Activated T-cell treated with anti-CD3 and anti-CD28 coated beads, Interleukin-2, amount 50 U/mL, for 4 hours (primary cell): ENCODE results near the gene FHOD3. TPM values are rescaled to one million over a fixed set of nuclear protein-coding genes. Genes with fewer than 3 reads are reported as not detected.

Experiments used
- ATAC-seq, 2 donors: fragments of 200-7000 bp; cut with Tn5 transposase; one replicate each; pipeline ENCODE4 v1.10.0; 2021
- DNase-seq: peaks from one replicate; pipeline ENCODE4 v3.0.0-alpha.2; 2020
- H3K27me3 Mint-ChIP-seq: one replicate; pipeline ENCODE4 v1.8.0; 2021; ENCODE audit warnings: low read depth, mixed read lengths
- H3K36me3 Mint-ChIP-seq: one replicate; pipeline ENCODE4 v1.8.0; 2022; ENCODE audit warnings: mixed read lengths; ENCODE audit not compliant: insufficient read depth
- H3K4me1 Mint-ChIP-seq: one replicate; pipeline ENCODE4 v1.8.0; 2021; ENCODE audit warnings: low read depth, mixed read lengths
- H3K4me3 Mint-ChIP-seq: one replicate; pipeline ENCODE4 v1.8.0; 2021; ENCODE audit warnings: mild to moderate bottlenecking, moderate library complexity, mixed read lengths
- H3K9me3 Mint-ChIP-seq: one replicate; pipeline ENCODE4 v1.8.0; 2021; ENCODE audit warnings: mixed read lengths
- total RNA-seq, 3 donors: library from RNA; stranded (reverse); gene quantifications; one replicate each; pipeline ENCODE4 v1.2.1, GENCODE V29; 2021

FHOD3 gene
- total RNA-seq, 3 donors from 2014 or later, result 0.13 TPM; not detected in 2

DNA sequence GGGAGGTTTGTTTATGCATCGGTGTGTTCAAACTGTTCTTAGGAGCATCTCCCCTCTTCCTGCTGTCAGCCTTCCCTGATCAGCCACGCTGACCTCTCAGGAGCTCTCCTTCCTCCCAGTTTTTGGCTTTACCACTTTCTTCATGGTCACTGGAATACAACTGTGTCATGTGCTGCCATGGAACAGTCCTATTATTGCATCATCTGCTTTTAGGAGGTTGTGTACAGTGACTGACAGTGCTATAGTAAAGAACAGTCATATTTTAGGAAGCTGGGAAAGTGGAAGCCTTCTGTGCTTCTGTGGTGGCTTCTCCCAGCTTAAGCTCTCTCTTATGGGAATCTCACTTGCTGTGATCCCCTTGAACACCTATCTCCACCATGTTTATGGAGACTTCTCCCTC is 365.8 kb downstream of the FHOD3 start:
- Mint-ChIP-seq H3K4me3 (no peak overlapping the region), H3K36me3 (no peaks in the 10 kb centered on the region), H3K9me3 (no peaks in the 10 kb centered on the region), H3K27me3 (peaks cover 4% of the 10 kb centered on the region), H3K4me1 (no peaks in the 10 kb centered on the region)
- DNase-seq (no peak), ATAC-seq (no peak)

DNA sequence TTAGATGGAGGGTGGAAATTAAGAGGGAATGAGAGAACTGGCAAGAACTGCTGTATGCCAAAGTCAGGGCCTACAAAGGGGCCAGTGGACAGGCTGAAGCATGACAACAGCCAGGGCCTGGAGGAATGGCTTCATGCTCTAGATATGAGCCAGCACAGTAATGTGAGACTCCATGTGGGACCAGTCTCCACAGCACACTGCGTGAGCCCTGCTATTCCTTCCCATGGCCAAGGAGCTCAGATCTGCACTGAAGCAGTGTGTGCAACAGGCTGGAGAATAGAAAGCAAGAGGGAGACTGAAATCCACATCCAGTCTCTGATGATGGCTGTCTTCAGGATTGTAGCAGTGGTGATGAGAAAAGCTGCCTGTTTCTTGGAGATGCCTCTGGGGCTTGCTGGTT is 368.4 kb downstream of the FHOD3 start:
- no peak for ATAC-seq
- Mint-ChIP-seq H3K27me3 (peaks cover 2% of the 10 kb centered on the region), H3K36me3 (no peaks in the 10 kb centered on the region)

DNA sequence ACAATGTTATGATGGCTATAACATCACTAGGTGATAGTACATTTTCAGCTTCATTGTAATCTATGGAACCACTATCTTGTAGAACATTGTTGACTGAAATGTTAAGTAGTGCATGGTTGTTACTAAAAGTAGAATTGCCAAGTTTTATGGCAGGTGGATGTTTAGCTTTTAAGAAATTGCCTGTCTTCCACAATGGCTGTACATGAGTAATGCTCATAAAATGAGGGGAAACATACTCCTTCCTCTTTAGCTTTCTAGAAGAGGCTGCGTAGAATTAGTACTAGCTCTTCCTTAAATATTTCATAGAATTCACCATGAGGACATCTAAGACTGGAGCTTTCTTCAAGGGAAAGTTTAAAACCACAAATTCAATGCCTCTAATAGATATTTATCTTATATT is 370.3 kb downstream of the FHOD3 start:
- DNase-seq (no peak), ATAC-seq (no peak)
- H3K27me3 Mint-ChIP-seq, result peaks cover 7% of the 10 kb centered on the region
- no peaks in the 10 kb centered on the region for H3K4me1 Mint-ChIP-seq
- no peaks in the 10 kb centered on the region for H3K36me3 Mint-ChIP-seq
- H3K4me3 Mint-ChIP-seq, result no peak overlapping the region
- no peaks in the 10 kb centered on the region for H3K9me3 Mint-ChIP-seq

More for the DNA sequence above, 368.4 kb downstream of the FHOD3 start:
- Mint-ChIP-seq H3K4me3 (no peak overlapping the region), H3K4me1 (no peaks in the 10 kb centered on the region), H3K9me3 (no peaks in the 10 kb centered on the region)
- no peak for DNase-seq

DNA sequence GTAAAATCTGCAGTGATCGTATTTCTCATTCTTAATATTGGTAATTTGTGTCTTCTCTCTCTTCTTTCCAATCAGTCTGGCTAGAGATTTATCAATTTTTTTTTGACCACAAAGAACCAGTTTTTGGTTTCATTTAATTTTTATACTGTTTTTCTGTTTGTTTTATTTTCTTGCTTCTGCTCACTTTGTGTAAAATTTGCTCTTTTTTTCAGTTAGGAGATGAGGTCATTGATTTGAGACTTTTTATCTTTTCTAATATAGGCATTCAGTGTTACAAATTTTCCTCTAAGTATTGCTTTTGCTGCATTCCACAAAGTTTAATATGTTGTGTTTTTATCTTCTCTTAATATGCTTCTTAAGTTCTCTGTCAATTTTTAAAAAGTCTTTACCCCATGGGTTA is 370.8 kb downstream of the FHOD3 start:
- Mint-ChIP-seq H3K4me3 (no peak overlapping the region), H3K9me3 (no peaks in the 10 kb centered on the region), H3K27me3 (peaks cover 9% of the 10 kb centered on the region), H3K36me3 (no peaks in the 10 kb centered on the region), H3K4me1 (peaks cover 2% of the 10 kb centered on the region)
- no peak for ATAC-seq
- DNase-seq, result no peak

DNA sequence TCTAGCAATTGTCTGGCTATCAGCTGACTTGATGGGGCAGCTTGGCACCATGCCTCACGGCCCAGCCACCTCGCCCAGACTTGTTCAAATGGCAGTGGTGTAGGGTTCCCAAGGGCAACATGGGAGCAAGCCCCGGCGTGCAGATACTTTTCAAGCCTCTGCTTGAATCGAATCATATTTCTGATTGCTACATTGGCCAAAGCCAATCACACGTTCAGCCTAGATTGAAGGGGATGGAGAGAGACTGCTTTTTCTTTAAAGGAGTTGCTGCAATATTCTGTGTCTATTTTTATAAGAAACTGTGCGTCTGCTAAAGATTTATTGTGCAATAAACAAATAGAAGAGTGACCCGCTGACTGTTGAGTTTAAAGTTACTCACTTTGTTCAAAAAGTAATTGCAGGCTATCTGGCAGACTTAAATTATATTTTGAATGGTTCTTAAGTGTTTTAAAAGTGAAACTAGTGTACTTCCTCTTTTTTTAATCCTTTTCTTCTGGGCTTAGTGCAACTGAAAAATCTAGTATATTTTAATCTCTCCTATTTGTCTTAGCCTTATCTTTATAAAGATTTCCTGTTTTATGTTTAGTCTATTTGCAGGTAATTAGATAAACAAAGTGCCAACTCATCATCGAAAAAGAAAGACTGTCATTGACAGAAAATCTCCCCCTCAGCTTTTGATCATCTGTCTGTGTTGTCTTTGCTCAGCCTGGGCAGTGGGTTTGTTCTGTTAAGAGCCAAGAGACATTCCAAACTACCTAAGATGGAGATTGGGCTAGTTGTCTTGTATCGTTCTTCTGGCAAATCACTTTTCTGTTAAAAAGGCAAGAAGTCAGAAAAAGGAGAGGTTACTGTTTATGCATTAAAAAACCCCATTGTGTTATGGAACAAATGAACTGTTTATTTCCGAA is 375.2 kb downstream of the FHOD3 start:
- ATAC-seq (no peak), DNase-seq (no peak)
- no peaks in the 10 kb centered on the region for H3K36me3 Mint-ChIP-seq
- H3K27me3 Mint-ChIP-seq, result peaks cover 8% of the 10 kb centered on the region
- peaks cover 2% of the 10 kb centered on the region for H3K4me1 Mint-ChIP-seq
- no peak overlapping the region for H3K4me3 Mint-ChIP-seq
- H3K9me3 Mint-ChIP-seq, result no peaks in the 10 kb centered on the region

DNA sequence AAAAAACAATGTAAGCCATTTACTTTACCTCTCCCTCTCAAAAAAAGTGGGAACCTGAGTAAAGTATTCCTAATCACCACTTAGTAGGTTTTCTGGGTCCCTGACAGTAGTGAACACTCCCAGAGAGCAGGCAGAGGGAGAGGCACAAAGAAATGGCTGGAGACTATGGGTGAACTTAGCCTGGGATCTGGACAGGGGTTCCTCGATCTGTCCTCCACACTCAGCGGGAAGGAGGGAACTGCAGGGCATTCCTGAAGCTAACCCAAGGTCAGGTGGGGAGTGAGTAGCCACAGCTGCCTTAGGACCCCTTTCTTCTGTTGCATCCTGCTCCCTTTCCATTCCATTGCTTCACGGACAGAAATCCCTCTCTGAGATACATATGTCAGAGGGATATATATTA is 375.9 kb downstream of the FHOD3 start:
- Mint-ChIP-seq H3K27me3 (peaks cover 8% of the 10 kb centered on the region), H3K9me3 (no peaks in the 10 kb centered on the region), H3K4me1 (peaks cover 2% of the 10 kb centered on the region), H3K36me3 (no peaks in the 10 kb centered on the region), H3K4me3 (no peak overlapping the region)
- ATAC-seq (no peak), DNase-seq (no peak)

DNA sequence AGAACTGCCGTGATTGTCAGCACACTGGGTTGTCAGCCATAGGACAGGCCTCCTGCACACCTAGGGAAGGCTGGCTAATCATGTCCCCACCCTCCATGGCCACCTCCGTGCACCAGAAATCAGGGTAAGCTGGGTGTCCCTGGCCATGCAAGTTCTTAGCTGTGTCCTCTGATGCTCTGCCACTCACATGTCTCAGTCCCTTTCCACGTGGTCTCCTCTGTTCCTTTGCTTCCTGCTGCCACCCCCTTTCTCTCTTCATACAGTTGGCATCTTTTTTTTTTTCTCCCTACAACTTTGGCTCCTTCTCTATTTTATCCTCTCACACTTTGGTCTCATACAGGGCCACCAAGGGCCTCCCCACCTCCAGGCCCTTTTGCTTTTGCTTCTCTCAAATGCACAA is 377.6 kb downstream of the FHOD3 start:
- Mint-ChIP-seq H3K27me3 (peaks cover 8% of the 10 kb centered on the region), H3K4me1 (peaks cover 2% of the 10 kb centered on the region), H3K36me3 (no peaks in the 10 kb centered on the region), H3K9me3 (no peaks in the 10 kb centered on the region), H3K4me3 (no peak overlapping the region)
- DNase-seq (no peak), ATAC-seq (no peak)

DNA sequence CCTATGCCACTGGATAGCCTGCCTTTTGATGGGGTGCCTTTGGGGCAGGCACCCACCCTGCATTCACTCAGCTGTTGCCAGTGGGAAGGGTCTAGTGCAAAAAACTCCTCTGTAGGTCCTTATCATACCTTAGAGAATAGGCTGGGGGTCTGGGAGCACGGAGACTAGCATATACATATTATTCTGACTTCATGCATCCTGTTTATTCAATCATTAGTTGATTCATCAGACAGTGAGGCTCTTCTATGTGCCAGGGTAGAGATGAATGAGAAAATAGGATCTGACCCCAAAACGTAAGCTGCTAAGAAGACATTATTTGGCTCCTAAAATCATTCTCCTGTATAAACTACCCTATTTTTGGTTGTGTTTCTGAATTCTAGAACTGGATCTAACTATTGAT is 378.0 kb downstream of the FHOD3 start:
- Mint-ChIP-seq H3K4me1 (peaks cover 2% of the 10 kb centered on the region), H3K27me3 (peaks cover 10% of the 10 kb centered on the region), H3K4me3 (no peak overlapping the region), H3K36me3 (no peaks in the 10 kb centered on the region), H3K9me3 (no peaks in the 10 kb centered on the region)
- no peak for DNase-seq
- ATAC-seq, result no peak

DNA sequence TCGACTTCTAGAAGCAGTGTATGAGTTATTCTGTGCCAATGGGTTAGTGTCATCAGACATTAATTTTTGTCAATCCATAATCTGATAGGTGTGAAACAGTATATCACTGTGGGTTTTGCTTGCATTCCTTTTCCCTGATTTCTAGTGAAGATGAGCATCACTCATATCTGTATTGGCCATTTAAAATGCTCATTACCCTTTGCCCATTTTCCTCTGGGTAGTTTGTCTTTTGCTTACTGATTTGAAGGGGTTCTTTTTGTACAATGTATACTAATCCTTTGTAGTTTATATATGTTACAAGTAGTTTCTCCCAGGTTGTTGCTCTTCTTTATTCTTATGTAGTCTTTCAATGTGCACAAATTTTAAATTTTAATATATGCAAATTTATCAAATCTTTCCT is 379.1 kb downstream of the FHOD3 start:
- peaks cover 12% of the 10 kb centered on the region for H3K27me3 Mint-ChIP-seq
- H3K9me3 Mint-ChIP-seq, result no peaks in the 10 kb centered on the region
- no peak overlapping the region for H3K4me3 Mint-ChIP-seq
- ATAC-seq (no peak), DNase-seq (no peak)
- H3K36me3 Mint-ChIP-seq, result no peaks in the 10 kb centered on the region
- peaks cover 2% of the 10 kb centered on the region for H3K4me1 Mint-ChIP-seq

DNA sequence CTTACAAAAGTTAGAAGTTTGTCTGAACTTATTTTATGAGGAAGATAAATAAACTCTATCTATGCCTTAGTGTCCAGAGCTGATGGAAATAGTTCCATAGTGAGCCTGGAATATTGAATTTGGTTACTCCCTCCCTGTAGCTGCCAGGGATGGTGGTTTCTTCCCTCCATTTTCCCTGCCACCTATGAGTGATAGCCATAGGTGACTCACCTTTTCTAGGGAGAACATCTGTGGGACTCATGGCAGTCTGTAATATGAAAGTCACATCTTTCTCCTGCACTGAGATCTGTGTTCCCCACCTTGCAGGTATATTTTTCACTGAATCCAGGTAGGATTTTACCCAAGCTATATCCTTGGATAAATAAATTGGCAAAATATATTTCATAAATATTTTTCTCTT is 382.5 kb downstream of the FHOD3 start:
- no peak for ATAC-seq
- peaks cover 10% of the 10 kb centered on the region for H3K27me3 Mint-ChIP-seq
- DNase-seq, result no peak
- no peak overlapping the region for H3K4me3 Mint-ChIP-seq
- no peaks in the 10 kb centered on the region for H3K4me1 Mint-ChIP-seq
- peaks cover 3% of the 10 kb centered on the region for H3K9me3 Mint-ChIP-seq
- H3K36me3 Mint-ChIP-seq, result no peaks in the 10 kb centered on the region

DNA sequence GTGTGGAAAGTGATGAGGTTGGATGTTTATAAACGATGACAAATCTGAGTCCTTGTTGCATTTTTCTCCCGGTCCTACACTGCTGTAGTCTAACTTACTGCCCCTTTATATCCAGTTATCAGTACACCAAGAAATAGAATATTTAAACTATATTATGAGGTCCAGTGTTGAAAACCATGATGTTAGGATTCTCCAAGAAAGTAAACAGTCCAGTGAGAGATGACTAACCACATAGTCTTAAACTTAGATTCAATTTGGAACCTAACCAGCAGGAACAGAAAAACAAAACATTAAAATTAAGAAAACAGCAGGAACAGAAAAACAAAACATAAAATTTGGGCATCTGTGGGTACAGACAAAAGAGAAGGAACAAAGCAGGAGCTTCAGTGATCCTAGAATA is 388.1 kb downstream of the FHOD3 start:
- H3K9me3 Mint-ChIP-seq, result peaks cover 7% of the 10 kb centered on the region
- H3K4me3 Mint-ChIP-seq, result no peak overlapping the region
- H3K27me3 Mint-ChIP-seq, result peaks cover 17% of the 10 kb centered on the region
- H3K36me3 Mint-ChIP-seq, result no peaks in the 10 kb centered on the region
- no peaks in the 10 kb centered on the region for H3K4me1 Mint-ChIP-seq
- ATAC-seq, result no peak
- DNase-seq, result no peak

DNA sequence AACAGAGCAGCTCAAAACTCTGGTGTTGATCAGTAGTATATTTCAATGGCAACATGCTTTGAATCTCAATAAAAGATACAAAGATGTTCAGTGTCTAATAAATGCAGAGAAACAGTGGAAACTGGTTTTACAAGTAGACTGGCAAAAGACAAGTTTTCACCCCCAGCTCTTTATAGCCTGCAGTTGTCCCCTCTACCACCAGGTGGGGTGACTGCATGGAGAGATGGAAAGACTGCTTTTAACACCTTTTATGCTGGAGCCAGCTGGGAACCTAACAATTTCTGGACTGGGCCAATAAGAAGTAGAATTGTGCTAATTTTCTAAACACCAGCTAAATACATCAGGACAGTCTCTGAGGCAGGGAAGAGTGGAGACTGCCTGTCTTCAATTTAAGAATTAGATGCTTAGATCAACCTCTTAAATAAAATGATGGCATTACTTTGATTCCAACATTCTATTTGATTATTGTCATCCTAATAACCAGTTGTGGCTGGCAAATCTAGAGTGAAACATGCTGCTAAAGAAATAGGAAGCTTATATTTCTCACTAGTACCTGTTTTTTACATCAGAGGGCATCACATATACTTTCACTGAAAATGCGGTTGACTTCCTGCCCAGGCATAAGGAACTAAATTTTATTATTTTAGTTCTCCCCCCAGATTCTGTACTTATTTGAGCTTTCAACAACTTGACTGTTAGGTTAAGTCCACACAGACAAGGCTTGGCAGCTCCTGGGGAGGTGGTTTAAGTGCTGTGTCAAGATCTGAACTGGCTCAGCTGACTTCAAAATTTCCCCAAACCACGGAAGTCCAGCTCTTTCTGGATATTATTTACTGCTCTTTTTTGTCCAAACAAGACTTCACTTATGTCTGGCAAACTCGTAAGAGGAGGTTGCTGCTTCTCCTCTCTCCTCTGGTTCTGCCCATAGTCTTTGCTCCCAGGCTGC is 390.8 kb downstream of the FHOD3 start:
- peak; percentile 12 for DNase-seq
- H3K4me3 Mint-ChIP-seq, result no peak overlapping the region
- peaks cover 7% of the 10 kb centered on the region for H3K9me3 Mint-ChIP-seq
- H3K27me3 Mint-ChIP-seq, result peaks cover 9% of the 10 kb centered on the region
- no peaks in the 10 kb centered on the region for H3K36me3 Mint-ChIP-seq
- no peaks in the 10 kb centered on the region for H3K4me1 Mint-ChIP-seq
- ATAC-seq, result no peak

DNA sequence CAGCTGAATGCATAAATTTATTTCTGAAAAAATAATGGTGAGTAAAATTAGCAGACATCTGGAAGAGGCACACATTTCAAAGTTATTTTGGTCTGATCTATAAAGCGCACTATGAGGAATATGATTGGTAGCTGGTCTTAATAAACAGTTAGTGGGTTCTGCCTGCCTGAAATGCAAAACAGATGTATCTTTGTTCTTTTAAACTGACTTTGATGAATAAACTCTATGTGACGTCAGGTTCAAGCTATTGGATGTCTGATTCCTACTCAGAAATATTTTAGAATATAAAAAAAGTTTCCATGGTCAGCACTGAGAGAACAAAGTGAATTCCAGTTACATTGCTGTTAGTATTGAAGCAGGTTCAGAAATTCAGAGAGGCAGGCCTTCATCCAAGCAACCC is 394.9 kb downstream of the FHOD3 start:
- ATAC-seq, result no peak
- no peaks in the 10 kb centered on the region for H3K4me1 Mint-ChIP-seq
- no peak for DNase-seq
- H3K36me3 Mint-ChIP-seq, result no peaks in the 10 kb centered on the region
- H3K9me3 Mint-ChIP-seq, result no peaks in the 10 kb centered on the region
- H3K27me3 Mint-ChIP-seq, result peaks cover 4% of the 10 kb centered on the region
- no peak overlapping the region for H3K4me3 Mint-ChIP-seq

DNA sequence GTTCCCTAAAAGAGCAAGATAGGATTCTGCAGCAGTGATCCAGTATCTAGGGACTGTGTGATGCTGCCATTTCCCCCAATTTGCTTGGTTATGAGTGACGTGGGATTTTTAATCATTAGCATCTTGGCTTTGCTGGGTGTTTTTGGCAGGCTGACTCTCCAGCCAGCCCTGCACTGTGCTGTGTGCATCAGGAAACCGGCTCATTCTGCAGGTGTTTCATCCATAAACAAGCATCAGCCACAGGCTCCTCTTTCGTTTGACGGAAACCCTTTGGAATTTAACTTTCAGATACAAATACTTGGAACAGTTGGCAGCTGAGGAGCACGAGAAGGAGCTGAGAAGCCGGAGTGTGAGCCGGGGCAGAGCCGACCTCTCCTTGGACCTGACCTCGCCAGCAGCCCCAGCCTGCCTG is 395.4 kb downstream of the FHOD3 start:
- DNase-seq (no peak), ATAC-seq (no peak)
- H3K27me3 Mint-ChIP-seq, result peaks cover 4% of the 10 kb centered on the region
- no peaks in the 10 kb centered on the region for H3K9me3 Mint-ChIP-seq
- H3K36me3 Mint-ChIP-seq, result no peaks in the 10 kb centered on the region
- H3K4me3 Mint-ChIP-seq, result no peak overlapping the region
- H3K4me1 Mint-ChIP-seq, result no peaks in the 10 kb centered on the region
